Nephron progenitor cell (in vitro differentiated cells): ENCODE measurements around the gene TAS1R2.

Experiments
- DNase-seq: peaks from one replicate; pipeline ENCODE4 v3.0.0; 2021
- H3K27ac Mint-ChIP-seq: 2 replicates; pipeline ENCODE4 v1.8.0; 2021; ENCODE audit warnings: mild to moderate bottlenecking, moderate library complexity, mixed read lengths
- H3K27me3 Mint-ChIP-seq: 2 replicates; pipeline ENCODE4 v1.8.0; 2021; ENCODE audit warnings: mild to moderate bottlenecking, low read depth, mixed read lengths; ENCODE audit not compliant: poor library complexity
- H3K36me3 Mint-ChIP-seq: 2 replicates; pipeline ENCODE4 v1.8.0; 2021; ENCODE audit warnings: low read depth, mixed read lengths
- H3K4me1 Mint-ChIP-seq: 2 replicates; pipeline ENCODE4 v1.8.0; 2021; ENCODE audit warnings: mixed read lengths
- H3K4me3 Mint-ChIP-seq: 2 replicates; pipeline ENCODE4 v1.8.0; 2021; ENCODE audit warnings: mild to moderate bottlenecking, moderate library complexity, mixed read lengths
- H3K9me3 Mint-ChIP-seq: 2 replicates; pipeline ENCODE4 v1.8.0; 2021; ENCODE audit warnings: mild to moderate bottlenecking, moderate library complexity, mixed read lengths
- CTCF ChIP-seq: fragments of 200-600 bp; sonication (generic); IDR thresholded peaks from 2 replicates; pipeline ENCODE4 v1.5.0; 2021; ENCODE audit warnings: antibody characterized with exemption

TAS1R2 gene

GRCh38 chr1:18868801-18869424 is 9.5 kb upstream of the TAS1R2 start:
- H3K27ac Mint-ChIP-seq = no peak overlapping the region

GRCh38 chr1:18868354-18868753 is 8.9 kb upstream of the TAS1R2 start:
- H3K36me3 Mint-ChIP-seq = no peaks in the 10 kb centered on the region
- TF ChIP-seq CTCF = no peak
- H3K4me1 Mint-ChIP-seq = no peaks in the 10 kb centered on the region
- H3K27ac Mint-ChIP-seq = no peak overlapping the region
- H3K9me3 Mint-ChIP-seq = no peaks in the 10 kb centered on the region
- peaks cover 35% of the 10 kb centered on the region for H3K27me3 Mint-ChIP-seq
- H3K4me3 Mint-ChIP-seq = no peak overlapping the region
- DNase-seq = no peak

More at GRCh38 chr1:18868801-18869424, 9.5 kb upstream of the TAS1R2 start:
- Mint-ChIP-seq H3K4me1 (no peaks in the 10 kb centered on the region), H3K9me3 (no peaks in the 10 kb centered on the region), H3K4me3 (no peak overlapping the region), H3K27me3 (peaks cover 38% of the 10 kb centered on the region), H3K36me3 (no peaks in the 10 kb centered on the region)
- DNase-seq = no peak
- TF ChIP-seq CTCF = no peak

- H3K27me3 Mint-ChIP-seq = peaks cover 36% of the 10 kb centered on the region
- TF ChIP-seq CTCF = no peak
- no peaks in the 10 kb centered on the region for H3K36me3 Mint-ChIP-seq
- no peaks in the 10 kb centered on the region for H3K9me3 Mint-ChIP-seq
- no peak overlapping the region for H3K4me3 Mint-ChIP-seq
- no peak for DNase-seq
- H3K4me1 Mint-ChIP-seq = no peaks in the 10 kb centered on the region
- no peak overlapping the region for H3K27ac Mint-ChIP-seq
These were observed 7.4 kb upstream of the TAS1R2 start for GRCh38 chr1:18866846-18867245.

GRCh38 chr1:18866314-18866713 is 6.9 kb upstream of the TAS1R2 start:
- no peaks in the 10 kb centered on the region for H3K9me3 Mint-ChIP-seq
- H3K4me1 Mint-ChIP-seq = no peaks in the 10 kb centered on the region
- no peak for DNase-seq
- TF ChIP-seq CTCF = no peak
- no peaks in the 10 kb centered on the region for H3K36me3 Mint-ChIP-seq
- H3K4me3 Mint-ChIP-seq = no peak overlapping the region
- H3K27ac Mint-ChIP-seq = no peak overlapping the region
- peaks cover 36% of the 10 kb centered on the region for H3K27me3 Mint-ChIP-seq

- Mint-ChIP-seq H3K4me3 (no peak overlapping the region), H3K9me3 (no peaks in the 10 kb centered on the region), H3K4me1 (no peaks in the 10 kb centered on the region), H3K36me3 (no peaks in the 10 kb centered on the region), H3K27me3 (peaks cover 32% of the 10 kb centered on the region), H3K27ac (no peak overlapping the region)
- no peak for DNase-seq
- TF ChIP-seq CTCF = no peak
These were observed 5.7 kb upstream of the TAS1R2 start for GRCh38 chr1:18865176-18865575.

GRCh38 chr1:18861590-18861989 is 2.1 kb upstream of the TAS1R2 start:
- Mint-ChIP-seq H3K4me3 (no peak overlapping the region), H3K4me1 (no peaks in the 10 kb centered on the region), H3K36me3 (no peaks in the 10 kb centered on the region), H3K27me3 (peaks cover 17% of the 10 kb centered on the region), H3K27ac (no peak overlapping the region), H3K9me3 (no peaks in the 10 kb centered on the region)
- no peak for DNase-seq
- no peak for TF ChIP-seq CTCF
